GM18508 (cell line): ENCODE results near the gene SNX8.

Experiments
- ATAC-seq: cut with Tn5 transposase; IDR thresholded peaks from one replicate; pipeline ENCODE4 v1.9.1; 2021; ENCODE audit warnings: moderate number of reproducible peaks; ENCODE audit not compliant: insufficient read depth, unreplicated experiment

The SNX8 gene

GRCh38 chr7:2228921-2229320 lies 85.3 kb downstream of the SNX8 start:
- ATAC-seq = no peak

GRCh38 chr7:2227699-2228098 lies 86.5 kb downstream of the SNX8 start:
- ATAC-seq = no peak

DNA sequence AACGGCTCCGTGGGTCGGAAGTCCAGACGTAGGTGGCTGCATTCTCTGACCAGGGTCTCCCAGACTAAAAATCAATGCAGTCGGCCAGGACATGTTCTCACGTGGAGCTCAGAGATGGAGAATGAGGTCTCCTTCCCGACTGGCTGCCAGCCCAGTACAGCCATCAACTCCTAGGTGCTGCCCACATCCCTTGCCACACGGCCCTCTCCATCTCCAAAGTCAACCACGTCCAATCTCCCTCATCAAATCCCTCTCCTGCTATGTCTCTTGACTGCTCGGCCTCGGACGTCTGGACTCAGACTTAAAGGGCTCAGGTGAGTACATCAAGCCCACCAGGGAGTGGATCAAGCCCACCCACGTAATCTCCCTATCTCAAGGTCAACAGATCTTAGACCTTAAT lies 88.4 kb downstream of the SNX8 start:
- no peak for ATAC-seq

DNA sequence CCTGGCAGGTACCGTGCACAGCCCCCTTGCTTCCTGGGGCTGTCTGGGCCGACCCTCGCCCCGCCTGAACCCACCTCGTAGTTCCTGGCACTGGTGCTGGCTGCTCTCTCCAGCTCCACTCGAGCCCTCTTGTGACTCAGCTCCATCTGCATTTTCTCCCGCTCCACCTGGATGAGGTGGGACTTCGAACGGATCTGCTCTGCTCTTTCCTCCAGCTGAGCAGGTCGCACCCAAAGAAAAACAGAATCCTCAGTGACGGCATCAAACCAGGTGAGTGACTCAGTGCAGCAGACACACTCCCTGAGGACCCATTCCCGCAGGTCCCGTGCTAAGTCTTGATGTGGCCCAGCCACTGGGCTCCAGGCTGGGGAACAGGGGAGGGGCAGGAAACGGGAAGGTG lies 88.9 kb downstream of the SNX8 start:
- no peak for ATAC-seq

GRCh38 chr7:2224934-2225333 lies 89.3 kb downstream of the SNX8 start:
- no peak for ATAC-seq

DNA sequence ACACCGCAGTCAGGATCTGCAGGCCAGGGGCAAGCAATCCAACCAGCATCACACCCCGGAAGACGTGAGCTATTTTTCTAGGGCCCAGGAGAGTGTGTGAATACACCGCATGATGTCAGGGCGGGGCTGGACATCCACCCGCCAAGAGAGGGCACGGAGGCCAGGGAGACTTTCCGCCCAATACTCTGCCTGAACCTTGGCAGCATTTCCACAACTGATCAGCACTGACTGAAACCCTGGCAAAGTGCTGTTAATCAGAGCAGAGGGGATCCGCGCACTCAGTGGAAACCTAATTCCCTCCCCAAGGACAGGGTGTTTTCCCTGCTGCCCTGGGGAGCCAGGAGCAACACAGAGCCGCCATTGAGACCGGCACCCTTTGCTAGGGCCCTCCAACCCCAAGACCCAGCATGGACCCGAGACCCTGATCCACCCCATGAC lies 89.7 kb downstream of the SNX8 start:
- ATAC-seq = no peak

DNA sequence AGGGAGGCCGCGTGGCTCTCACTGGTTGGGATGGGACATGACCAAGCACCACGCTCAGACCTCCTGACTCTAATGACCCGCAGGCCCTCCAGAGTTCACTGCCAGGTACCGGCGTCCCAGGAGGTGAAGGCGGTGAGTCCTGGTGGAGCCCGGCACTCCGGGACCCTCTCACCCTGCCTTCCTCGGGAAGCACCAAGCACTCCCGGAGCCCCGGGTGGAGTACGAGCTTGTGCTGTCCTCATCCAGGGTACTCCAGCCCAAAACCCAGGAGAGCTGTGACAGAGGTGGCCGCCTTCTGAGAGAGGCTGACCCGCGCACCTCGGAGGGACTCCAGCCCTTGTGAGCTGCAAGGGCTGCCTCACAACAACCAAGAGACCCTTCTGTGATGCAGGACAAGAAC lies 90.9 kb downstream of the SNX8 start:
- ATAC-seq = no peak

GRCh38 chr7:2222516-2222915 lies 91.7 kb downstream of the SNX8 start:
- ATAC-seq = no peak

DNA sequence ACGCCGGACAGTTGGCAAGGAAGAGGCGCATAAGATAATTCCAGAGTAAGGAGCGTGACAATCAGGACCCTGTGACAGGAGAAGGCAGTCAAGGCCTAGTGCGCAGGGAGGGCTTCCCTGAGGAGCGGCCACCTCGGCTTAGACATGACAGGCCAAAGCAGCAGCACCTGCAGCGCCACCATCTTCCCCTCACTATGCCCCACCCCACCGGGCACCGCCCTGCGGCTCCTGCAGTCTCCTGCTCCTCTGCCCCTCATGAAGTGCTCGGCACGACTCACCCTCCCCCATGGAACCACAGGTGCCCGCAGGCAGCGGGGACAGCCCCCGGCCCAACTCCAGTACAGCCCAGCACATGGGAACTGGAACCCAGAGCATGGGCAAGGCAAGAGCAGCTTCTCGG lies 93.3 kb downstream of the SNX8 start:
- ATAC-seq = no peak

GRCh38 chr7:2220506-2220905 lies 93.7 kb downstream of the SNX8 start:
- ATAC-seq = no peak

DNA sequence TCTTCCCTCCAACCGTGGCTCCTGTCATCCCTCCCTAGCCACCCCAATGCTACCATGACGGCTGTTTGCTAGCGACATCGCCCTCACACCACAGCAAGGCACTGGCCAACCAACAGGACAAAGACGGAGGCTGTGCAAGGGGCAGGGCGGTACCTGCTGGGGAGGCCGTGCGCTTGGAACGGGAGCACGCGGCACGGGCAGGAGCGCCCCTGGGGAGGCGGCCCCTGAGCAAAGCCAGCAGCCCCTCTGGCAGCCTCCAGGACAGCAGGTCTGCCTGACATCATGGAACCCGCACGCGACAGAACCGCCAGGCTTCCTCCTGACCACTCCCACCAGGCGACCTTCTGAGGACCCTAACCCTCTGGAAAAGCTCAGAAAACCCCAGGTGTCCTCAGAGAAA lies 94.2 kb downstream of the SNX8 start:
- no peak for ATAC-seq

DNA sequence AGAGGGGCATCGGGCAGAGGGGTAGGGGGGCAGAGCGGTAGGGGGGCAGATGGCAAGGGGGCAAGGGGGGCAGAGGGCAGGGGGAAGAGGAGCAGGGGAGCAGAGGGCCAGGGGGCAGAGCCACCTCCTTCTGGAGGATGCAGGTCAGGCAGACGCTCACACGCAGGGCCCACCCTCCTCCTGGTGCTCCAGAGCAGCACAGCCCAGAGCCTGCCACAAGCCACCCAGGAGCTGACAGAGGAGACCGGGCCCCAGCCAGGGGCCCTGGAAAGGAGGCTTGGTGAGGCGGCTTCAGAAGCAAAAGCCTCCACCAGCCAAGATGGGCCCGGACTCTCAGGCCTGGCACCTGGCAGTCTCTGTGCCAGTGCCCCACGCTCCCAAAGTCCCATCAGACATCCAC lies 94.6 kb downstream of the SNX8 start:
- ATAC-seq = no peak

DNA sequence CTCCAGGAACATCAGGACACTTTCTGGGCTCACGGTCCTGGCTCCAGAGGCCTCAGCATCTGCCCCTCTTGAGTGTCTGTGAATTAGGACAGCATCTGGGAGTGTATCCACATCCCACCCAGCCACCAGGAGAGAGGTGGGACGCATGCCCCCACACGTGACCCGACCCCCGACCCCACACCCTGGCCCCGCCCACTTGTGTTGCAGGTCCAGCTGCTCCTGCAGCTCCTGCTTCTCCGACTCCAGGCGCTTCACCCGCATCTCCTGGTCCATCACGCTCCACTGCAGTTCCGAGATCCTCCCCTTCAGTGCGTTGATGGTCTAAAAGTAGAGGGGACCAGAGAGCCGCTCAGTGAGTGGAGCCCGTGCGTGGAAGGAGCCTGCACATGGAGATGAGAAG lies 95.1 kb downstream of the SNX8 start:
- no peak for ATAC-seq

DNA sequence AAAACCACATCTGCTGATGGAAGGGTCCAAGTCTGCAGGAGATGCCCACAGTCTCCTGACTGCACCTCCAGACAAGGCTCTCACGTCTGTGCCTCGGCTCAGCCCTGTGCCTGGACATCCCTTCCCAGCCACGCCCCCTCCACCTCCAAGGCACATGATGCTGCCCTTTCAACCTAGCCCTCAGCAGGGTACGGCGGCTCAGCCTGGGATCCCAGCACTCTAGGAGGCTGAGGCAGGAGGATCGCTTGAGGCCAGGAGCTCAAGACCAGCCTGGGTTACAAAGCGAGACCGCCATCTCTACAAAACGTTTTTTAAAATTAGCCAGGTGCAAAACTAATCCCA lies 95.8 kb downstream of the SNX8 start:
- no peak for ATAC-seq

DNA sequence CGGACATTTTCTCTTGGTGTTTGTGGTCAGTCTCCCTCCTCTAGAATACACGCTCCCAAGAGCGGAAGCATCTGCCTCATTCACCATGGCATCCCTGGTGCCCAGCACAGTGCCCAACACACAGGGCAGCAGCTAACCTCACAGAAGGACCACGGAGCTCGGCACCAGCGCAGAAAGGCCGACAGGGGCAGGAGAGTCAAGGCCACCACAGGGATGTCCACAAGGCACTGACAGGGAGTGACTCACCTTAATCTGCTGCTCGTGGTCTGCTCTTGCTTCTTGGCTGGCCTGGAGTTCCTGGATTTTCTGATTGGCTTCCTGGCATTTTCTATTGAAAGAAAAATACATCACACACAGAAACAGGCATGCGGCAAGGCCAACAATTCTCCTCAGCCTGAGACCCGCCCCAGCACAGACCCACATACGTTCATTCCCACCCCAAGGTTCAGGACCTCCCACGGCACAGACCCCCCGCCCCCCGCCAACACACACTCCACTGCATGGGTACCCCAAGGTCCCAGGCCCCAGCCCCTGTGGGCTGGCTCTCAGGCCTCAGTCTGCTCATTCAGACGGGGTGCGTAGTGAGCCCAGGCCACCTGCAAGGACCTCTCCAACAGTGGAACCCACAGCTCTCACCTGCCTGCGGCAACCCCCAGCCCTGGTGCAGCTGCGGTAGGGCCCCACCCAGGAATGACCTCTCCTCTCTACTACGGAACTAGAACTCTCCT lies 96.4 kb downstream of the SNX8 start:
- ATAC-seq = no peak

- ATAC-seq = no peak
These were observed 97.0 kb downstream of the SNX8 start for GRCh38 chr7:2217206-2217605.

- no peak for ATAC-seq
These were observed 98.4 kb downstream of the SNX8 start for GRCh38 chr7:2215851-2216250.

DNA sequence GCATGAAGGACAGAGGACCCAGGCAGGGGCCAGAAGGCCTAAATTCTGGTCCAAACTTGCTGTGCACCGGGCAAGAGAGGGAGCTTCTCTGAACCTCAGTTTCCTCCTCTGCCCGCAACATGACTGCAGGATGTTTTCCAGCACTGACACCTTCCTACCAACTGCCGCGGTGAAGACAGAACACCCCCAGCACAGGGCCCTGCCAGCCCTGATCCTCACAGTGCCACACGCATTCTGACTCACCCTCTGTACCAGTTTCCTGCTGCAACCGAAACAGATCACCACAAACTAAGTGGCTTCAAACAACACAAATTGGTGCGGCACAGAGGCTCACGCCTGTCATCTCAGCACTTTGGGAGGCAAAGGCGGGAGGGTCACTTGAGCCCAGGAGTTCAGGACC lies 99.6 kb downstream of the SNX8 start:
- ATAC-seq = no peak

DNA sequence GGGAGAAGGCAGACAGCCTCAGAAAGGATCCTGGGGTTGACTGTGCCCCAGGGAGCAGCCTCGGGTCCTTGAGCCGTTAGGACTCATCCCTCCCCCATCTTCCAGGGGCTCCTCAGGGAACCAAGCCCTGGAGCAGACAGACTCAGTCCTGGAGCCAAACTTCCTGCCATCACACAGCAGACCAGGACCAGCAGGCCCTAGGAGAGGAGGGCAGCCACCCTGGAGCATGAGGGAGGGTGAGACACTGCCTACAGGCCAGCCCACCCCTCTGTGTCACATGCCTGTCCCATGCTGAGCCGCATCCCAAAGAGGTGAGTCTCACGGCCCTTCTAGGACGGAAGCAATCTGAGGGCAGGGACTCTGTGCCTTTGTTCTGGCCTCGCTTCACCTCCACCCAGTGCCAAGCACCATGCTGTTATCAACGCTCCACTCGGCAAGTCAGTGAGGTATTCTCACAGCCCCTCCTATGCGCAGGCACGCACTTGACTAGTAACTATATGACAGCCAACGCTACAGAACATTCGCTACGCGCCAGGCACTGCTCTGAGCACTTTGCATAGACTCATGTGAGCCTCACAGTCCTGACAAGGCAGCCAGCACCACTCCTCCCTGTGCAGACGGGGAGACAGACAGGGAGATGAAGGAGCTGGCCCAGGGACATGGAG lies 100.6 kb downstream of the SNX8 start:
- ATAC-seq = no peak

- no peak for ATAC-seq
These were observed 101.3 kb downstream of the SNX8 start for GRCh38 chr7:2212906-2213305.

DNA sequence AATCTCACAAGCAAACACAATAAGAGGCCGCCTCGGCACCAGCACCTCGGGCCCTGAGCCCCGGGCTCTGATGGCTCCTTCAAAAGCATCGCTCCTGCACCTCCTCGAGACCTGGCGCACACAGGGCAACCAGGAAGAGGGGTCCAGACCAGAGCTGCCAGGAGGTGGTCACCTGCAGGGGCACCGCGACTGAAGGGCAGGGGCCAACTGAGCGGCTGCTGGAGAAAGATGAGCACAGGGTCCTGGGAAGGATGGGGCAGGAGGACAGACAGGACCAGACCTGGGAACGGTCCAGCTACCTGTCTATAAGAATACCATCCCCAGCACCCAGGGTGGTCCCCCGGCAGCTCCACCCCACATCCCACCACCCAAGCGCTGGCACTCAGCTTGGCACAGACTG lies 102.3 kb downstream of the SNX8 start:
- ATAC-seq = no peak

- no peak for ATAC-seq
These were observed 102.9 kb downstream of the SNX8 start for GRCh38 chr7:2211259-2211880.
